8988T (cell line): ENCODE data around the gene MVD.
A peak's percentile ranks its signal among the peaks of the same experiment; 100 is the strongest.

ENCODE experiments used
- DNase-seq: peaks from one replicate; pipeline ENCODE4 v3.0.0; 2011

MVD gene

DNA sequence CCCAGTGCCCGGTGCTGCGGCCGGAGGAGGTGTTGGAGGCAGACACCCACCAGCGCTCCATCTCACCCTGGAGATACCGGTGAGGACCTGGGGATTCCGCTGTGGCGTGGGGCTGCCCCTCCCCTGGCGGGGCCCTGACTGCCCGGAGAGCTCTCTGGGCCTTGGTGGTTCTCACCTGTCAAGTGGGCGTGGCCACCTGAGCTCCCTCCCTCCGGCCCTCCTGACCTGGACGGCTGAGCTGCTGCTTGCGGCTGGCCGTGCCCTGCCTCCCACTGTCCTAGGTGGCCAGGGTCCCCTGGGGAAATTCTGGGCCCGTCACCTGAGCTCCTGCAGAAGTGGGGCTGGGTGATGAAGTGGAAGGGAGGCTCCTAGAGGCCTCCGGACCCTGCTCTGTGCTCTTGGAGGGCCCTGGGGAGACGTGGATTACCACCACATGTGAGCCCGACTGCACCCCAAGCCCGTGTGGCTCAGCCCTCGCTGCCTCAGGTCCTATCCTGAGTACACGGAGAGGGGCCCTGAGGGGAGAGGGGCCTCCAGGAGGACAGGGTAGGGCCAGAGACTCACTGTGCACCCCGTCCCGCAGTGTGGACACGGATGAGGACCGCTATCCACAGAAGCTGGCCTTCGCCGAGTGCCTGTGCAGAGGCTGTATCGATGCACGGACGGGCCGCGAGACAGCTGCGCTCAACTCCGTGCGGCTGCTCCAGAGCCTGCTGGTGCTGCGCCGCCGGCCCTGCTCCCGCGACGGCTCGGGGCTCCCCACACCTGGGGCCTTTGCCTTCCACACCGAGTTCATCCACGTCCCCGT lies 23.5 kb downstream of the MVD start:
- DNase-seq = no peak

DNA sequence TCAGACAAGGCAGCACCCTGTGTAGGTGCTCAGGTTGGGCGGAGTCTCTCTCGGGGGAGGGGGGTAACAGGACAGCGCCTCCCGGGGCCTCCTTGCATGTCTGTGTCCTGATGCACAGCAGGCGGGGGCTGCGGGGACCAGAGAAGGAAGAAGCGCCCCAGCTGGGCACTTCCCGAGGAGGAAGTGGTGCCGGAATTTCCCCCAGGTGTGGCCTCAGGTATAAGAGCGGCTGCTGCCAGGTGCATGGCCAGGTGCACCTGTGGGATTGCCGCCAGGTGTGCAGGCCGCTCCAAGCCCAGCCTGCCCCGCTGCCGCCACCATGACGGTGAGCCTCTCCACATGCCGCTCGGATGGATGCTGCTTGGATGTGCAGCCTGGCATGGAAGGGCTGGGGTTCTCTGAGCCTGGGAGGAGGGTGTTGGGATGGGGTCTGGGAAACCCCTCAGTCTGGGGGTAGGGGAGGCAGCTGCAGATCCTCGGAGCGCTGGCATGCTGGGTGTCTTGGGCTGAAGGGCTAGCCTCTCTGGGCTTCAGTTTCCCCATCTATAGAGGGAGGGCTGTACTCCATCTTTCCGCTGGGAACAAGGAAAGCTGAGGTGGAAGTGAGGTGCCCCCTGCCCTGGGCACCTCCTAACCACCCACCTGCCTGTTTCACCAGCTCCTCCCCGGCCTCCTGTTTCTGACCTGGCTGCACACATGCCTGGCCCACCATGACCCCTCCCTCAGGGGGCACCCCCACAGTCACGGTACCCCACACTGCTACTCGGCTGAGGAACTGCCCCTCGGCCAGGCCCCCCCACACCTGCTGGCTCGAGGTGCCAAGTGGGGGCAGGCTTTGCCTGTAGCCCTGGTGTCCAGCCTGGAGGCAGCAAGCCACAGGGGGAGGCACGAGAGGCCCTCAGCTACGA lies 24.3 kb downstream of the MVD start, which contains the start of gene IL17C:
TSS of gene IL17C (plus strand) at position 250 of the 908 bp plus-strand sequence. CDS start at position 320, 70 bp downstream.
- DNase-seq = no peak

DNA sequence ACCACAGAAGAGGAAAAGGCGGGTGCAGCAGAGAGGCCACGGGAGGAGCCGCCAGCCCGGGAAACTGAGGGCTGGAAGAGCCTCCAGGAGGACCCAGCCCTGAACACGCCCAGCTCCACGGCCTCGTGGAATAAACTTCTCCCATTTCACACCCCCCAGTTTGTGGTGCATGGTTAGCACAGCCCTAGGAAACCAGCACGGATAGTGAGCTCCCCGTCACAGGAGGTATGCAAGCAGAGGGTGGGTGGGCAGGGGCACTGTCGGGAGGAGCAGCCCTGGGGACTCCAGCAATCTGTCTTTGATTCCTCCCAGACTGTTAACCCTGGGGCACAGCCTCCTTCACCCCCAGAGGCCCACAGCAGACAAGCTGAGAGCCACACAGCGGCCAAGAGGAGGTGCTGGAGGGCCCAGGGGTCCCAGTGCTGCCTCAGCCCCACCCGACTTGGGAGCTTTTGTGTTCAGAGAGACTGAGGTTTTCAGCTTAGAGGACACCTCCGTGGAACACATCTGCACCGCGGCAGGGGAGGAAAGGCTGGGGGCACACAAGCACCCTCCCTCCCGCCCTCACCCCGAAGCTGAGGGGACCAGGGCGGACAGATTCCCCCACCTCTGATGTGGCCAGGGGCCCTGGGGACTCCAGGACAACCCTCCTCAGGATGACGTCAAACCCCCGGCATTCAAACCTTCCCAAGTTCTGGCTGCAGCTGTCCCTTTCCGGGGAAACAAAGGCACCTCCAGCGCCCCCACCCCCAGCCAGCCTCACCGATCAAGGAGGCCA lies 26.2 kb downstream of the MVD start:
- peak; percentile 78 for DNase-seq

DNA sequence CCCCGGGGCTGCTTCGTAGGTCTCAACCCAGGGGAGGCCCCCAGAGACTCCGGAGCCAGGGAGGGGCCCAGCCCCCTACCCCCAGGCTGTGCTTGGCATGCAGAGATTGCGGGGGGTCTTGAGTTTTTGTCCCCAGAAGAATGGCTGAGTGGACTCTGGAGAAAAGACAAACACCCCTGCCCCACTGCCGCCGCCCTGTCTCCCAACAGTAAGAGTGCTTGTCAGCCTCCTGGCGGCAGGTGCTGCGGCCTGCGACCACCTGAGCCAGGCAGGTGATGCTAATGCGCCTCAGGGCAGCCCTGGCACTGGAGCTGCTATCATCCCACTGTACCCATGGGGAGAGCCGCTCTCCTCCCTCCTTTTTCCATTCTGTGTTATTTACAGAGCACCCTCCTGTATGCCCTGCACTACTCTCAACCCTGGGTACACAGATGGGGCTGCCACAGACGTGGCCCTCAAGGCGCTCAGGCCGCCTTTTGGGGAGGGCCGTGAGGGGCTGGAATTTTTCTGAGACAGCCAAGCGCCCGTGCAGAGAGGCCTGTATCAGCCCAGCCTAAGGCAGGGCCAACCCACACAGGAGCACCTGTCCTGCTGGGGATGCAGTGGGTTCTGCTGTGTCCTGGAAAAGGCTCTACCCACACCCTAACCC lies 27.1 kb downstream of the MVD start:
- DNase-seq = no peak

DNA sequence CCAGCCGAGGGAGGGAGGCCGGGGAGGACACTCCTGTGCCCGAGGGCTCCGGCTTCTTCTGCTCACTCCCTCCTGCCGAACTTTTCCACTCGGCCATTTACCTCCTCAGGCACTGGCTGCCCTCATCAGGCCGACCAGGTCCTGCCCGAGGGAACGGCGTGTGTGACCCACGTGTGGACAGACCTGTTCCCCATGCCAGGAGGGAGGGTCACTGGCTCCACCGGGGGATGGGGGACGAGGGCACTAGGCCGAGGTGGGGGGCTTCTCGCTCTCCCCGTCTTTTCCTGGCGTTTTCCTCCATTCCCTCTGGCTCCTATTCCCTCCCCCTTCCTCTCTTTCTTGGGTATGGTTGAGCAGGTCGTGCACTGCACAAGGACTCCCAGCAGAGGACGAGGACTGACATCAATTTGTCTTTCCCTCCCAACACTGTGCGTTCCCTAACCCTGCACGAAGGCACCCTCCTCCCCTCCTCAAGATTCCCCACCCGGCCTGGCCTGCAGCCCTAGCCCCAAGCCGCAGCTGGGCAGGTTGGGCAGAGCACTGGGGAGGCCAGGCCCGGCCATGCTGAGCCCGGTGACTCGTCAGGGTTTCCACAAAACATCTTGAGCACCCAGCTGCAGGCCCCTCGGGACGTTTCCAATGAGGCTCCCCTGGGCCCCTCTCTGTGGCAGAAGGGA lies 27.8 kb downstream of the MVD start:
- peak; percentile 81 for DNase-seq

DNA sequence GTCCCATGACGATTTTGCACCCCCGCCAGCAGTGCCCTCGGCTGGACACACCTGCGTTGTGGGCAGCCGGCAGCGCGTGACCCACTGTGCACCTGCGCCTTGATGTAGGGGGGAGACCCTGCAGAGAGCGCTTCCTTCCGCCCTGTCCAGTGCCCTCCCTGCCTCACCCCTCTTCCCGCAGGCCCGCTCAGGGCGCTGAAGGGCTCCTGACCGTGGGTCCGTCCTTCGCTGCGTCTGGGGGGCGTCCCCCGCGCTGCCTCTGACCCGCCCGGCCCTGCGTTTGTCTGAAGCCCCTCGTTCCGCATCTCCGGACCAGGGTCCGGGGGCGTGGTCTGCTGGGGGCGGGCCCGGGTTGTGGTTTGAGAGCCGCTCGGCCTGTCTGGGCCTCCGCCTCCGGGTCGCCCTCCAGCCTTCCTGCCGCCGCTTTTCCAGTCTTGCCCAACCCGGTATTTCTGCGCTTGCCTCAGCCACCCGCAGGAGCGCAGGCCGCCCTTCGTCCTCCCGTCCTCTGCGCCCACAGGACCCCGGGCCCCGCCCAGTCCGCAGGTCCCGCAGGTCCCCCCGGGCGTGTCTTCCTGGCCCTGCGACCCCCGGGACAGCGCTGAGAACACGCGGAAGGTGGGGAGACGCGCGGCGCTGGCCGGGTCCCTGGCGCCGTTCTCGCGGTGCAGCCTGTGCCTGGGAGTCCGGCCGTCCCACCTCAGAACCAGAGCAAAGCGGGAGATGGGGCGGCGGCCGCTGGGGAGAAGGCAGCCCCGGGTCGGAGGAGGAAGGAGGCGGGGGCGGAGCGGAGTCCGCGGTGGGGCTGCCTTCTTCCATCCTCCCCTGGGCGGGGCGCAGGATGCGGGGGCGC lies 28.5 kb downstream of the MVD start:
- no peak for DNase-seq

DNA sequence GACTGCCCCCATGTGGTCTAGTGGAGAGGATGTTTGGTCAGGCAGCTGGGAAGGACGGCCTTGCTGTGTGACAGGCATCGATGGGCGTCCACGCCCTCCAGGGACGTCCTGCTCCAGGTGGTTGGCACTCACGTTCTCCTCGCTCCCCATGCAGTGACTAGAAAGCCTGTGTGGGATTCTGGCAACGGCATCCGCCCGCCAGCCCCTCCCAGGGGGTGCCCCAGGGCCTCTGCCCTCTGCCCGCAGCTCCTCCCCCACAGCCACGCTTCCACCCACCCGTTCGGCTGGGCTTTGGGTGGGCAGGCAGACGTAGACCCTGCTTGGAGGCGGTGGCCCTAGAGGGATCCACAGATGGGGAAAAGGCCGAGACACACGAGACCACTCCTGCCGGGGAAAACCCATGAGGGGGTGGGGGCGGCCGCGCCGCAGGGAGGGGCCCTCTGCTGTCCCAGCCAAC lies 29.2 kb downstream of the MVD start:
- DNase-seq = peak; percentile 99

DNA sequence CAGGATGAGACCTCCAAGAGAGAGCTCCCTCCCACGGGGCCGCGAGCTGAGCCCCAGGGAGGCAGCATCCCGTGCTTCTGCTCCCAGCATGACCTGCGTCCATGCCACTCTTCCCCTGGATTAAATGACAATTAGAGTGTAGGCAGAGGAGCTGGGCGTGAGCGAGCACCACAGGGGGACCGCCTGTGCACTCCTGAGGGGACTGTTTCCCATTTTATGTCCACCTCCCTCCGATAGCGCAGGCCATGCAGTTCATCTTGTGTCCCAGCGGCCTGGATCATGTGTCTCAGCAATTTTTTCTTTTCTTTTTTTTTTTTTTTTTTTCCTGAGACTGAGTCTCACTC lies 30.3 kb downstream of the MVD start:
- DNase-seq = no peak

DNA sequence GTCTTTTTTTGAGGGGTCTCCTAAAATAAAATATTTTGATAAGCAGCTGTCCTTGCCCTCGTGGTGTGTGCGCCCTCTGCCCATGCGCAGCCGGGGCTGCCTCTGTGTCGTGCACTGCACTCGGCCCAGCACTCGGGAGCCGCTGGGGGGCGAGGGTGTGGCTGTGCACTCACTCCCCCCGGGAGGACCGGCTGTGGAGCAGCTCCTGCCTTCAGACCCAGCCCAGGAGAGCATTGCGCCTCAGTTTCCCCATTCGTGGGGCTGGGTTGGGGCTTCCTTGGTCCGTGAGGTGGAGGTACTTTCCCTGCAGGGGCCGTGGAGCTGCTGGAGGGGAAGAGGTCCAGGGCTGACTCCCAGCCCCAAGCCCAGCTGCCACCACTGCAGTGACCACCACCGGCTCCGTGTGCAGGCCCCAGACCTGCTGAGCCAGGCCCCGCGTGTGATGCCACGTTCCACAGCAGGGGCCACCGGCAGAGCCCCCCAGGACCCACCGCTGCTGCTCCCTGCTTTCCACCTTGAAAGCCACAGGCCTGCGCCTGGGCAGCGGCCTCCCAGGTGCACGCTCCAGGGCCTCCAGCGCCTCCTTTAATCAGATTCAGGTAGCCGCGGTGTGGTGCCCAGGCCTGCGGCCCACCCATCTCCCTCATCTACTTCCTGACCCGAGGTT lies 30.8 kb downstream of the MVD start:
- no peak for DNase-seq

DNA sequence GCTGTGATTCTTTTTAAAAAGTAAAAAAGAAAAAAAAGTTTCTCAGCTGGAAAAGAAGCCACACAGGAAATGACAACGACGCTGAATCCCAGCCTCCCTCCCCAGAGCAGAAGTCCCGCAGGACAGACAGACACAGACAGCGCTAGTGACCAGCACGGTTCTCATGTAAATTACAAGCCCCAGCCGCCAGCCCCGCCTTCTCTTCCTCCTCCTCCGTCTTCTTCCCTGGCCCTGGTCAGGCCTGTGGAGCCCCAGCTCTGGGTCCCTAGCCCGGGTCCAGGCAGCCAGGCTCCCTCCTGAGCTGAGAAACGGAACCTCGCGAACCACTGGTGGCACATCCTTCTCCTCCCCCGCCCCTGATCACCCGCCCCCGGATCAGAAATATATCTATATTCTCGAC lies 31.5 kb downstream of the MVD start:
- no peak for DNase-seq

DNA sequence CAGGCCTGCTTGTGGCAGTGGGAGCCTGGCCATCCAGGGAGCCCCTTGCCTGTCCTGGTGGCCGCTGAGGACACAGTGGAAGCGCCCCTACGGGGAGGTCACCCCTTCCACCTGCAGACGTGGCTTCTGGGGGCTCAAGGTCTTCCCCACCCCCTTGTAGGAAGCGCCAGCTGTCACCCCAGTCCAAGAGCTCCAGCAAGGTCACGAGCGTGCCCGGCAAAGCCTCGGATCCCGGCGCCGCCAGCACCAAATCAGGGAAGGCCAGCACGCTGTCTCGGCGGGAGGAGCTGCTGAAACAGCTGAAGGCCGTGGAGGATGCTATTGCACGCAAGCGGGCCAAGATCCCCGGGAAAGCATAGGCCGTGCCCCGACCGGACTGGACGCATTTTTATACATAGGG lies 31.9 kb downstream of the MVD start:
- DNase-seq = no peak

DNA sequence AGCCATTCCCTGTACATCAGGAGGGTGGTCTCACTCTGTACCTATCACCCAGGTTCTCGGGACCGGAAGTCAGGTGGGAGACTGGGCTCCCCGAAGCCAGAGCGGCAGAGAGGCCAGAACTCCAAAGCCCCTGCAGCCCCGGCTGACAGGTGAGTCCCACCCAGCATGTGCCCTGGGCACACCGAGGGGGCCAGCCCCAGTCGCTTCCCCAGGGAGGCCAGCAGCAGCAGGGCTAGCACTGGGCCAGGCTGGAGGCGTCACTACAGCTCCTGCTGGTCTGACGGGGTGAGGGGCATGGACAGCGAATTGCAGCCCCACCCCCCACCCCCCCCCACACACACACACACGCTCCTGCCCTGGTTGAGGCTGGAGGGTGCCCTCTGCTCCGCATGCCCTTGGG lies 32.5 kb downstream of the MVD start:
- DNase-seq = no peak

DNA sequence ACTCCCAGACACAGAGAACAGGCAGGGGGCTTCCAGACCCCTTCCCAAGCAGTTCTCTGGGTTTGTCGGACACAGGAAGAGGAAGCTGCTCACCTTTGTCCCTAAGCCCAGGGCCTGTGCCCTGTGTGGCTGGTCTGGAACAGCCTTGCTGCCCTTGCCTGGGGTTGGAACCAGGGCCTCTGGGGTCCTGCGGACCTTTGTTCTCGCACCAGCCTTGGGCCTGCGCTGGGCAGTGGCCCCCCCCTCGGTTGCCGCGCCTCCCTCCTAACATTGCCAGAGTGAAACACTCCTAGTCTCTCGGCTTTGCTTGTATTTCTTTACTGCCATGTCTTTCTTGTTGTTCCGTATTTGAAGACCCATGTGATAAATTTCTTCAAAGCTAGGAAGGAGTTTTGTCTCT lies 33.1 kb downstream of the MVD start:
- DNase-seq = no peak

DNA sequence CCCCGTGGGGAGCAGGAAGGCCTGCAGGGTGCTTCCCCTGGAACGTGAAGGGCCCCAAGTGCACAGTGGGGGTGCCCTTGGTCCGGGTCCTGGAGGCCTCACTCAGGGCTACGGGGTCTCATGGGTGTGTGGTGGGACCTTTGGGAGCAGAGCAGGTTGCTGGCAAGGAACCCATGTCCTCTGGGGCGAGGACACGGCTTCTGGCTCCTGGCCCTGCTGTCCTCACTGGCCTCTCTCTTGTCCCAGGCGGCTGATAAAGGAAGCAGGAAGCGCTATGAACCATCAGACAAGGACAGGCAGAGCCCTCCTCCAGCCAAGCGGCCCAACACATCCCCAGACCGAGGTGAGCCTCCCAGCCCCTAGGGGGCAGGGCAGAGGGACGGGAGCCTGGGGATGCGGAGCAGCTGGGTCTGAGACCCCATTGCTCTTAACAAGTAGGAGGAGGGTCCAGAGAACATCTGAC lies 34.3 kb downstream of the MVD start:
- peak; percentile 98 for DNase-seq

DNA sequence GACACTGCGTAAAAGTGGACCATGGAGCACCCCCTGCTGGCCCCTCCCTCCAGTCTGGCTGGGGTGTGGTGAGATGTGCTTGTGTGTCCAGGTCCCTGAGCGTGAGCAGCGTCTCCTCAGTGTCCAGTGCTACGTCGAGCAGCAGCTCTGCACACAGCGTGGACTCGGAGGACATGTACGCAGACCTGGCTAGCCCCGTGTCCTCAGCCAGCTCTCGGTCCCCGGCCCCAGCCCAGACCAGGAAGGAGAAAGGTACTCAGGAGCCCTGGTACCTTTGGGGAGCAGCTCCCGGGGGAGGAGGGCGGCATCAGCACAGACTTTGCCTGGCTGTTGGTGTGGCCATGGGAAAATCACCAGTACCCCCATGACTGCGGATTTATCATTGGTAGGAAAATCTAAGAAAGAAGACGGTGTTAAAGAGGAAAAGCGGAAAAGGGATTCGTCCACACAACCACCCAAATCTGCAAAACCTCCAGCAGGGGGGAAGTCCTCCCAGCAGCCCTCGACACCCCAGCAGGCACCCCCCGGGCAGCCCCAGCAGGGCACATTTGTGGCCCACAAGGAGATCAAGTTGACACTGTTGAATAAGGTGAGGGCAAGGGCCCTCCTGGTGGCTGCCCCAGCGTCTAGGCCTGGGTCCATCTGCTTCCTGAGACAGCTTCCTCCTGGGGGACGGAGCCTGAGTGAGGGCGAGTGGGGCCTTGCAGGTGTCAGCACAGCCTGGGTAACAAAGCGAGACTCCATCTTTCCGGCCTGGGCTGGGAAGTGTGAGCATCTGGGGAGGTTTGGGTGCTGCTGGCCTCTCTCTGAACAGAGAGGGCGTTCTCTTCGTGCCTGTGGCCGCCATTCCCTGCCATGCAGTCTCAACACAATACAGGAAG lies 35.1 kb downstream of the MVD start:
- DNase-seq = no peak

DNA sequence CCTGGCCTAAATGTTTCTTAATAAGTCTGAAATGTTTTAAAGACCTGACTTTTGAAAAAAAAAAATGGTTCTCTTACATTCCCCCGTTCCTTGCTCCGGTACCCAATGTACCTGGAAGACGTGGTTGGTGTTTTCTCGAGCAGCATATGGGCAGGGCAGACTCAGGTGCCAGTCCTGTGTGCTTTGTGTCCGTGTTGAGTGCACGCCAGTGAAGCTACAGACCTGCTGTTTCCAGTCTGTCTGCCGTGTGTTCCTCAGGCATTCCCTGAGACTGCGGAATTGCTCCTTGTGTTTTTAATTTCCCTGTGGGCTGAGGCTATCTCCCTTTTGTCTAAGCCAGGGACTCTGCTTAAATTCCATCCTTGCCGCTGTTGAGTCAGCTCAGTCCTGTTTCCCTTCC lies 36.2 kb downstream of the MVD start:
- no peak for DNase-seq

DNA sequence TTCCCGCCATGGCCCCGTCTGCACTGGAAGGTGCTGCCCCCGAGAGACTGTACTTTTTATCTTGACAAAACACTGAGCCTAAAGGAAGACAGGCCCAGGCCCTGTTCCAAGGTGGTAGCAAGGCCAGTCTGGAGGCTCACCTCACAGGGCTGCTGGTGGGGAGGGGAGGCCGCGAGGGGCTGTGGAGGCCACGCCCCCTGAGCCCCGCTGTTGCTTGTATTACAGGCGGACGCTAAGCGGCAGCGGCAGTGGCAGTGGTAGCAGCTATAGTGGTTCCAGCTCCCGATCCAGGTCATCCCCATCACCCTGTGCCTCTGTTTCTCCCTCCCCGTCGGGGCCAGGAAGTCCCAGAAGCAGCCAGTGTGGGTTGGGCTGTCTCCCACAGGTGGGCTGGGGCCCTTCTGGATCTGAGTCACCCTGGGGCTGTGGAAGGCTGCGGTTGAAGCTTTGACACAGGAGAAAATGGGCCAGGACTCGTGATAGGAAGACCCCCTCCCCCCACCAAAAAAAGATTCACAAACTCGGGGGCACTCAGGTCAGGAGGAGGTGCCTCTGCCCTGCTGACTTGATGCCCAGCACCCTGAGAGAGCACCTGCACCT lies 37.8 kb downstream of the MVD start:
- no peak for DNase-seq

DNA sequence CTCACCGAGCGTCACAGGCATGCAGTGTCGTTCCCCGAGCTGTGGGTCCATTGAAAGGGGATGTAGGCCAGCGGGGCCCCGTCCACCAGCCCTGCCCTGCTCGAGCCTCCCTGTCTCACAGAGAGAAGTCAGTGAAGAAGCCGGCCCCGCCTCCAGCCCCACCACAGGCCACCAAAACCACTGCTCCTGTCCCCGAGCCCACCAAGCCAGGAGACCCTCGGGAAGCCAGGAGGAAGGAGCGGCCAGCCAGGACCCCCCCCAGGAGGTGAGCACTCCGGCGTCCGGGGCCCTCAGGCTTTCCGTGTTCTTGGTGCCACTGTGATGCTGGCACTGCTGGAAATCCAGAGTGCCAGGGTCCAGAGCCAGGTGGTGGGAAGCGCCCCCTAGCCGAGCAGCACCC lies 38.4 kb downstream of the MVD start:
- no peak for DNase-seq

DNA sequence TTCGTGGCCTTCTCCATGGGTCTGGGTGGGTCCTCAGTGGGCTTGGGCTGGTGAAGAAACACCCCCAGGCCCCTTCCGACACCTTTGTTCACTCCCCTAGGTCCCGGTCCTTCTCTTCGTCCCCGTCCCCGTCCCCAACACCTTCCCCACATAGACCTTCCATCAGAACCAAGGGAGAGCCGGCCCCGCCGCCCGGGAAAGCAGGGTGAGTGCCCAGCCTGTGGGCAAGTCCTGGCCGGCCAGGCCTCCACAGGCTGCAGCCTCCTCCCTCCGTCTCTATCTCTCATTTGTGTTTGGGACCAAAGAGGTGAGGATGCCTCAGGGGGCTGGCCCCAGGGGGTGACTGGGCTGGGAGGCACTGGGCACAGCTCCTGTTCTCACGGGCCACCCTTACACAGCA lies 39.0 kb downstream of the MVD start:
- no peak for DNase-seq
